ENCODE results near the gene GSTA4. TPM values are rescaled to one million over a fixed set of nuclear protein-coding genes. Genes with fewer than 3 reads are reported as not detected.

GSTA4 gene
- polyA plus RNA-seq, 1 donor from 2014 or later = 764 TPM

GRCh38 chr6:52933778-52934177 lies 61.3 kb downstream of the GSTA4 start:
- Histone ChIP-seq H3K27ac (ENCODE audit: low read length) (no peak overlapping the region), H3K4me2 (ENCODE audit: low read length) (no peak overlapping the region), H3K9ac (ENCODE audit: low read length) (no peak overlapping the region), H3K4me3 (ENCODE audit: low read length) (no peak overlapping the region), H2AFZ (ENCODE audit: low read depth, low read length) (no peak overlapping the region), H3F3A (ENCODE audit: insufficient read depth, low read length, poor library complexity, severe bottlenecking) (no peaks in the 10 kb centered on the region), H3K9me2 (ENCODE audit: insufficient read depth, low read length) (no peaks in the 10 kb centered on the region), H3K27me3 (ENCODE audit: insufficient read depth, low read depth, low read length) (no peaks in the 10 kb centered on the region), H3K36me3 (ENCODE audit: insufficient read depth, low read length) (no peaks in the 10 kb centered on the region), H3K79me2 (replicated peaks; ENCODE audit: insufficient read depth, low read length) (no peaks in the 10 kb centered on the region), H4K20me1 (ENCODE audit: insufficient read depth) (no peaks in the 10 kb centered on the region), H3K9me3 (ENCODE audit: low read length) (no peaks in the 10 kb centered on the region)
- TF ChIP-seq RAD21 (conservative IDR thresholded peaks at IDR 0.05) (no peak), EZH2 (IDR thresholded peaks at IDR 0.05; ENCODE audit: borderline replicate concordance, insufficient read depth, low read length, poor library complexity, severe bottlenecking) (no peak), EP300 (conservative IDR thresholded peaks at IDR 0.05; ENCODE audit: poor library complexity, severe bottlenecking) (no peak), POLR2AphosphoS5 (IDR thresholded peaks at IDR 0.05) (no peak), CTCF (IDR thresholded peaks at IDR 0.05; ENCODE audit: poor library complexity, severe bottlenecking) (no peak), TAF1 (IDR thresholded peaks at IDR 0.05; ENCODE audit: low read depth) (no peak), SMC3 (conservative IDR thresholded peaks at IDR 0.05; ENCODE audit: poor library complexity) (no peak), REST (IDR thresholded peaks at IDR 0.05; ENCODE audit: borderline replicate concordance) (no peak), MXI1 (conservative IDR thresholded peaks at IDR 0.05; ENCODE audit: poor library complexity, severe bottlenecking) (no peak)

GRCh38 chr6:52931351-52931750 lies 63.7 kb downstream of the GSTA4 start:
- Histone ChIP-seq H3K79me2 (replicated peaks; ENCODE audit: insufficient read depth, low read length) (no peaks in the 10 kb centered on the region), H3K27ac (ENCODE audit: low read length) (no peak overlapping the region), H3K9ac (ENCODE audit: low read length) (no peak overlapping the region), H3K4me2 (ENCODE audit: low read length) (no peak overlapping the region), H4K20me1 (ENCODE audit: insufficient read depth) (no peaks in the 10 kb centered on the region), H3K4me3 (ENCODE audit: low read length) (no peak overlapping the region), H2AFZ (ENCODE audit: low read depth, low read length) (no peak overlapping the region), H3K36me3 (ENCODE audit: insufficient read depth, low read length) (no peaks in the 10 kb centered on the region), H3K9me3 (ENCODE audit: low read length) (no peaks in the 10 kb centered on the region), H3K9me2 (ENCODE audit: insufficient read depth, low read length) (no peaks in the 10 kb centered on the region), H3K27me3 (ENCODE audit: insufficient read depth, low read depth, low read length) (no peaks in the 10 kb centered on the region), H3F3A (ENCODE audit: insufficient read depth, low read length, poor library complexity, severe bottlenecking) (no peaks in the 10 kb centered on the region)
- no peak for TF ChIP-seq POLR2AphosphoS5 (IDR thresholded peaks at IDR 0.05)
- no peak for TF ChIP-seq SMC3 (conservative IDR thresholded peaks at IDR 0.05; ENCODE audit: poor library complexity)
- TF ChIP-seq EP300 (conservative IDR thresholded peaks at IDR 0.05; ENCODE audit: poor library complexity, severe bottlenecking) = no peak
- TF ChIP-seq CTCF (IDR thresholded peaks at IDR 0.05; ENCODE audit: poor library complexity, severe bottlenecking) = no peak
- TF ChIP-seq REST (IDR thresholded peaks at IDR 0.05; ENCODE audit: borderline replicate concordance) = no peak
- no peak for TF ChIP-seq RAD21 (conservative IDR thresholded peaks at IDR 0.05)
- no peak for TF ChIP-seq TAF1 (IDR thresholded peaks at IDR 0.05; ENCODE audit: low read depth)
- no peak for TF ChIP-seq EZH2 (IDR thresholded peaks at IDR 0.05; ENCODE audit: borderline replicate concordance, insufficient read depth, low read length, poor library complexity, severe bottlenecking)

Measured in neural cell (in vitro differentiated cells).